A673 (cell line): ENCODE measurements around the gene DOCK4.

Experiments
- EZH2 ChIP-seq: fragments of 200-600 bp; sonication (generic); IDR thresholded peaks from 2 replicates; pipeline ENCODE4 v1.6.1; 2017; ENCODE audit warnings: borderline replicate concordance, low read depth, mild to moderate bottlenecking, mixed read lengths, antibody characterized with exemption, low read length; ENCODE audit not compliant: poor library complexity, severe bottlenecking
- TF ChIP-seq, protein P1 (sequence below): fragments of 300-800, 200-600 bp; sonication (generic); conservative IDR thresholded peaks from 2 replicates; pipeline ENCODE4 v1.5.1; 2017; ENCODE audit warnings: low read depth, mild to moderate bottlenecking, antibody characterized with exemption, low read length, moderate library complexity, mixed read lengths

DNA sequence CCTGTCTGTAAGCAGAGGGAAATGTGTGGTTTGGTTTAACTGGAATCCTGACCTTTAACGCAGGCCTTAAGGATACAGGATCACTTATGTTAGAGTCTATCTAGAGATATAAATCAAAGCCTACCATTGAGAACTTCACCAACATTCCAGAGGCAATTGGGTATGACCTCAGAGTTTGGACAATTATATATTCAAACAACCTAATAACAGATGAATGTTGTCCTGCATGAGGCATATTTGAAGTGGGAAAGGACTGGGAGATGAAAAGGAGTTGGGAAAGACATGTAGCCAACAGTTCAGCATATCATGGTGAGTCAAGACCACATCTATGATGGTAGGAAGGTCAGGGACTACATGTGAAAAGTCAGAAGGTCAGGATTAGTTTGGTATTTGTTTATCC, 274.2 kb downstream of the DOCK4 start:
- no peak for TF ChIP-seq EZH2
- TF ChIP-seq, protein P1, sequence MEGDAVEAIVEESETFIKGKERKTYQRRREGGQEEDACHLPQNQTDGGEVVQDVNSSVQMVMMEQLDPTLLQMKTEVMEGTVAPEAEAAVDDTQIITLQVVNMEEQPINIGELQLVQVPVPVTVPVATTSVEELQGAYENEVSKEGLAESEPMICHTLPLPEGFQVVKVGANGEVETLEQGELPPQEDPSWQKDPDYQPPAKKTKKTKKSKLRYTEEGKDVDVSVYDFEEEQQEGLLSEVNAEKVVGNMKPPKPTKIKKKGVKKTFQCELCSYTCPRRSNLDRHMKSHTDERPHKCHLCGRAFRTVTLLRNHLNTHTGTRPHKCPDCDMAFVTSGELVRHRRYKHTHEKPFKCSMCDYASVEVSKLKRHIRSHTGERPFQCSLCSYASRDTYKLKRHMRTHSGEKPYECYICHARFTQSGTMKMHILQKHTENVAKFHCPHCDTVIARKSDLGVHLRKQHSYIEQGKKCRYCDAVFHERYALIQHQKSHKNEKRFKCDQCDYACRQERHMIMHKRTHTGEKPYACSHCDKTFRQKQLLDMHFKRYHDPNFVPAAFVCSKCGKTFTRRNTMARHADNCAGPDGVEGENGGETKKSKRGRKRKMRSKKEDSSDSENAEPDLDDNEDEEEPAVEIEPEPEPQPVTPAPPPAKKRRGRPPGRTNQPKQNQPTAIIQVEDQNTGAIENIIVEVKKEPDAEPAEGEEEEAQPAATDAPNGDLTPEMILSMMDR: no peak
